ENCODE results near the gene BCORL1.
A peak's percentile ranks its signal among the peaks of the same experiment; 100 is the strongest.

Gene BCORL1, protein sequence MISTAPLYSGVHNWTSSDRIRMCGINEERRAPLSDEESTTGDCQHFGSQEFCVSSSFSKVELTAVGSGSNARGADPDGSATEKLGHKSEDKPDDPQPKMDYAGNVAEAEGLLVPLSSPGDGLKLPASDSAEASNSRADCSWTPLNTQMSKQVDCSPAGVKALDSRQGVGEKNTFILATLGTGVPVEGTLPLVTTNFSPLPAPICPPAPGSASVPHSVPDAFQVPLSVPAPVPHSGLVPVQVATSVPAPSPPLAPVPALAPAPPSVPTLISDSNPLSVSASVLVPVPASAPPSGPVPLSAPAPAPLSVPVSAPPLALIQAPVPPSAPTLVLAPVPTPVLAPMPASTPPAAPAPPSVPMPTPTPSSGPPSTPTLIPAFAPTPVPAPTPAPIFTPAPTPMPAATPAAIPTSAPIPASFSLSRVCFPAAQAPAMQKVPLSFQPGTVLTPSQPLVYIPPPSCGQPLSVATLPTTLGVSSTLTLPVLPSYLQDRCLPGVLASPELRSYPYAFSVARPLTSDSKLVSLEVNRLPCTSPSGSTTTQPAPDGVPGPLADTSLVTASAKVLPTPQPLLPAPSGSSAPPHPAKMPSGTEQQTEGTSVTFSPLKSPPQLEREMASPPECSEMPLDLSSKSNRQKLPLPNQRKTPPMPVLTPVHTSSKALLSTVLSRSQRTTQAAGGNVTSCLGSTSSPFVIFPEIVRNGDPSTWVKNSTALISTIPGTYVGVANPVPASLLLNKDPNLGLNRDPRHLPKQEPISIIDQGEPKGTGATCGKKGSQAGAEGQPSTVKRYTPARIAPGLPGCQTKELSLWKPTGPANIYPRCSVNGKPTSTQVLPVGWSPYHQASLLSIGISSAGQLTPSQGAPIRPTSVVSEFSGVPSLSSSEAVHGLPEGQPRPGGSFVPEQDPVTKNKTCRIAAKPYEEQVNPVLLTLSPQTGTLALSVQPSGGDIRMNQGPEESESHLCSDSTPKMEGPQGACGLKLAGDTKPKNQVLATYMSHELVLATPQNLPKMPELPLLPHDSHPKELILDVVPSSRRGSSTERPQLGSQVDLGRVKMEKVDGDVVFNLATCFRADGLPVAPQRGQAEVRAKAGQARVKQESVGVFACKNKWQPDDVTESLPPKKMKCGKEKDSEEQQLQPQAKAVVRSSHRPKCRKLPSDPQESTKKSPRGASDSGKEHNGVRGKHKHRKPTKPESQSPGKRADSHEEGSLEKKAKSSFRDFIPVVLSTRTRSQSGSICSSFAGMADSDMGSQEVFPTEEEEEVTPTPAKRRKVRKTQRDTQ (N-terminal part only)

DNA sequence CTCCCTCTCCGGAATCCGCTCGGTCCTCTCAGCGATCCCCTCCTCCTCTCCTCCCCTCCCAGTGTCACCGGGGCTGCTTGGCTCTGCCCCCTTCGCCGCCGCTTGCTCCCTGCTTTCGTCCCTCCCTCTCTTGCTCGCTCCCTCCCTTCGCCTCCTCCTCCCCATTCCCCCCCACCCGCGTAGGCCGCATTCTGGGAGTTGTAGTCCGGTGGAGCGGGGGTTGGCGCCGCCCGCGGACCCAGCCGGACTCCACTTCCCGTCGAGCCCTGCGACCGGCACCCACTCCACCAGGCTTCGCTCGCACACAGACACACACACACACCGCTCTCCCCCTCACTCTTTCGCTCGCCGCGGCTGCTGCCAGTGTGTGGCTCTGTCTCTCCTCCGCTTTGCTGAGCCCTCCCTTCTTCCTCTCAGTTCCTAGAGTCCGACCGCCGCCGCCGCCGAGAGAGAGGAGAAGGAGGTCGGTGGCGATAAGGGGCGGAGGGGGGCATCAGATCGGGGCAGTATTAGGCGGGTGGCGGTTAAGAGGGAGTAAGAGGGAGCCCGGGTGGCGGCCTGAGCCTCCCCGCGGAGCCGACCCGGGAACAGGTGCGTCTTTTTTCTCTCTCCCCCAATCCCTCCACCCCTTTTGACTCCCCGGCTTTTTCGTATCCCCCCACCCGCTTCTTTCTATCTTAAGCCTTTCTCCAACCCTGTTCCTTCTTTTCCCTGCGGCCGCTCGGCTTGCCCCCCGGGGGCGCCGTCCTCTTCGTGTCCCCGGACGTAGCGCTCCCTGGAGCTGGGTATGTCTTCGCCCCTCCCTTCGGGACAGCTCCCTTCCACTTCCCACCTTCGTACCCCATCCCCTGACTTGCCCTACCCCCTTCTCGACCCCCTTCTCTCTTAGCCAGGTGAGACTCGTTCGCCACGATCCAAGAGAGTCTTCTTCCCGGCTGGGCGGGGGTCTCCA lies at the start of gene BCORL1:
Gene BCORL1, plus strand, starts transcription at position 336 of the 952 bp plus-strand sequence. CDS start 22,597 bp downstream, outside the sequence.
- peak; percentile 93 for DNase-seq

DNA sequence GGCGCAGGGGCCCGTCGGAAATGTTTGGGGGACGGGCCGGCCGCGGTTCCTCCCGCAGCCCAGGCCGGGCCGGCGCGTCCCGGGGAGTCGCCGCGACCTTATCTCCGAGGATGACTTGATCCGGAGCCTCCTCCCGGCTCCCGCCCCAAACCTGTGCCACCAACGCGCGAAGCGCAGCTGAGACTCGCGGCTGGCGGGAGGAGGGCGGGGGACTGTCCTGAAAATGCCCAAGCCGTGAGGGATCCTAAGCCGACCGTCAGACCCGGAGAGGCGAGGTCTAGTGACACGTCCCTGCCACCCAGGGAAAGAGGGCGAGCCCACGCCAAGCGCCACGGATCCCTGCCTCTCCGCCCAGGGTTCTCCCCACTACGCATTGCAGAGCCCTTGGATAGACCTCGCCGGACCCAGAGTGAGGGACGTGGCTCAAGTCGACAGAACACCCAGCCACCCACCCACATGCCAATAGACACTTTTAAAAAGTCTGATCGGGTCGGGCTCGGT lies 49.6 kb upstream of the BCORL1 start:
- DNase-seq: no peak

DNA sequence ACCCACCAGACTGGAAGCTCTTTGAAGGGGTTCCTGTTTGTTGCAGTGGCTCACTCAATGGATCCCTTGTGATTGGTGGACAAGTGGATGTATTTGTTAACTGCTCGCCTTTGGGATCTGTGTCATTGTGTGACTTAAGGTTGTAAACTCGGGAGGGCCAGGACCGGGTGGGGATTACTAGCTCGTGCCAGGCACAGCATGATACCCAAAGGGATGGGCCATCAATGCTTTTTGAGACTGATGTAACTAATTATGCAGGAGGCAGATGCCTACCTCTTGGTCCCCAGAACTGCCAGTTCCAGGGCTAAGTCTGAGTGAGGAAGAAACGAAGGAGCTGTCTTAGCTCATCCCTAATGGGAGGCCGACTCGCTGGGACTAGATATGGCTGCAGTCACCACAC lies 48.7 kb upstream of the BCORL1 start:
- no peak for DNase-seq

DNA sequence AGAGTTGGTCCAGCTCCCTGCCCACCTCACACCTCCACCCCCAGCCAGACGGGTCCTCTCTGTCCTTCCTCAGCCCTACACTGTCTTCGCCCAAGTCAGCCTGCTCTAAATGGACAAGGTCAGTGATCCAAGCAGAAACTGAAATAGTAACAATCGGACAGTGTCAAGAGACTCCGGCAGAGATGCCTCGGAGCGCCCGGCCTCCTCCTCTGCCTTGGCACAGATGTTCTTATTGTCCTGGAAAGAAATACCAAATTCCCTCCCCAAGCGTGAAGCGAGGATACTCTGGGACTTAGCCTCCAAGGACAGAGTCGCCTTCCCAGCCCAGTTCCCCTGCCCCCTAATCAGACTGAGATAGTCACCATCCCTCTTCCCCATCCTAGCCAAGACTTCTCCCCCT lies 48.0 kb upstream of the BCORL1 start:
- DNase-seq: no peak

DNA sequence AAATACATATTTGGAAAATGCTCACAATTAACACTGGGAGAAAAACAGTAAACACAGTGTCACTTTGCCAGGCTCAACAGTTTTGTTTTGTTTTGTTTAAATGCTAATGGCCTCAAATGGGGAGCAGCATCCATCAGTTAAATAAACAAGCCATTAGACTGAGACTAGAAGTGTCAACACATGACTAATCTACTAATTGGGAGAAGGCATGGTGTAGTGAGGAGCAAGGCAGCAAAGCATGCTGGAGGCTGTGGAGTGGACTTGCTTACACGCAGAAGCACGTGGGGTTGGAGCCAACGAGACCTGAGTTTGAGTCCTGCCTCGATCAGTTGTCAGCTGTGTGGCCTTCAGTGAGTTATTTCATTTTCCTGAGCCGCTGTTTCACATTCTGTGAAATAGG lies 47.5 kb upstream of the BCORL1 start:
- DNase-seq: no peak

DNA sequence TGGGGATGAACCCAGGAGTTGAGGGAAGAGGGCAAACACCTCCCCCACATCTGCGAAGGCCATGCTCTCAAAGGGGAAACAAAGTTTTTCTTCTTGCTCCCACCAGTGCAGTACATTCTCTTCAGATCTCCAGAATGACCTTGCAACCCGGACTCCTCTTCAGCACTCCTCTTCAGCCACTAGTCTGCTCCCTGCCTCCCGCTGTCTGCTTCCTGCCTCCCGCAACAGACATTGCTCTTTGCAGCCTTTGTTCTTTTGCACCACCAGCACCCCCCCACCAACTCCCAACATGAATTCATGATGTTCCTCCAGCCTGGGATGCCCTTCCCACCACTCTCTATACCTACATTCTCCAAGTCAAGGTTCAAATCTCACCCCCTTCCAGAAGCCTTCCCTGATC lies 44.4 kb upstream of the BCORL1 start:
- no peak for DNase-seq

DNA sequence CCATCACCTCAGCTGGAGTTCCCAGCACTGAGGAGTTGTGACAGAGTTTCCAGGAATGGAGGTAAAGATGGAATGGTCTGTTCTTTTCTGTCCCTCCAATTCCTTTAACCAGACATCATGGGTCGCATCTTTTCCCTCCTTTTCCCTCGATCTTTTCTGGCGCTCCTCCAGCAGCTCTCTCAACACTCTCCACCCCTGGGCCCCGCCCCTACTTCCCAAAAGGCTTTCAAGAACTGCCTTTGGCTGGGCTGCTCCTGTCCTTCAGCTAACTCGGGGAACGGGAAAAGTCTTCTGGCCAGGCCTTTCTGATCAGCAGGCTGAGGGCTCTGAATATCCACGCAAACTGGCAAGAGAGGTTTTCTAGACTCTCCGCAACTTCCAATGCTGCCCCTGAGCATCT lies 42.4 kb upstream of the BCORL1 start:
- DNase-seq: no peak

DNA sequence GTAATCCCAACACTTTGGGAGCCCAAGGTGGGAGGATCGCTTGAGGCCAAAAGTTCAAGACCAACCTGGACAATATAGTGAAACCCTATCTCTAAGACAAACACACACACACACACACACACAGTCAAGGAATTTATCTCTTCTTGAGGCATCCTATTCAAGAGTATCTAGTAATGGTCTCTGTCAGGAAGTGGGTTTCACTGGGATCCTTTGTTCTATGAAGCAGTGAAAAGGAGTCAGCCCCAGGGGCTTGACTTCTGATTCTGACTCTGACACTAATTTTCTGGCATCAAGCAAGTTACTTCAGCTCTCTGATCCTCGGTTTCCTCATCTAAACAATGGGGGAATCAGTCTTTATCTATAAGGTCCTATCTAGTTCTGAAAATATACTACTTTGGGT lies 41.7 kb upstream of the BCORL1 start:
- DNase-seq: no peak

DNA sequence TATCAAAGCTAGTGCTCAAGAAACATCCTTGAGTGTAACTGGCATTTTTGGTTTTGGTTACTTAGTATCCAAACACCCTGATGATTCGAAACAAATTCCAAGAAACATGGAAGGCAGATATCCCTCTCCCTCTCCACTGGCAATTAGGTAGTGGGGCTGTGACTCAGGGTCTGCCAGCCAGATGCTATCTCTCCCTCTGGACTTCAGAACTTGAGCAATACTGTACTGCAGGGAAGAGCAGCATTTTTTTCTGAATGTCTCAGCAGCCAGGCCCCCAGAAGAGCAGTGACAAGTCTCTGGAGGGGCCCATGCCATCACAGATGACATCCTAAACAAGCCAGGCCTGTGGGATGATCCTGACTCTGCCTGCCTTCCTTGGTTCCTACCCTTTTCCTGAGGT lies 37.3 kb upstream of the BCORL1 start:
- no peak for DNase-seq

DNA sequence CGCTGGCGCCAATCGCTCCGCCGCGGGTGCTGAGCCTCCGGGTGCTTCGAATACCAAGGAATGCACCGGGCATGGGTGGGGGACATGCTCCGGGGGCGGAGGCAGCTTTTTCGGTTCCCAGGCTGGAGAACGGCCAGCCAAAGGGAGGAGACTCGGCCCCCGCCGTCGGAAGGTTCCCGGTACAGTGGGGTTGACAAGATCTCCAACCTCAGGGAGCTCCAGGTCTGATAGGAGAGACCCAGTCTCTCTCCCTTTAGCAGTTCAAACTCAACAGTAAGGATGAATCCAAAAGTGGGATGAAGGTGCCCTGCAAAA lies 29.1 kb upstream of the BCORL1 start:
- DNase-seq: no peak

DNA sequence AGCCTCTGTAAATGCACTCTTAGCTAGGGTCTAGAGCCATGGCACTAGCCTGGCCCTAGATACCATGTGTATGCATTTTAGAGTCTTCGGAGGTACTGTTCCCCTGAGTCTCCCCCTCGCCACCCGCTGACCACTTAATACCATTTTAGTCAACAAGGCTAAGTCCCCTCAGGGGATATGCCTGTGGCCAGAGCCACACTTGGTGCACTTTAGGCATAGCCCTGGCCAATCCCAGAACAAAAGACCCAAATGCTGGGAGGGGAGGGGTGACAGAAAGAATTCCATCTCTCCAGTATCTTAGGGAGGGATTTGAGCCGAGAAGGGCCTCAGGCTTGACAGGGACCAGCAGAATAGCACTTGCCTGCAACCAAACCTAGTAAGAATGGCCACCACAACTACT lies 28.6 kb upstream of the BCORL1 start:
- no peak for DNase-seq

DNA sequence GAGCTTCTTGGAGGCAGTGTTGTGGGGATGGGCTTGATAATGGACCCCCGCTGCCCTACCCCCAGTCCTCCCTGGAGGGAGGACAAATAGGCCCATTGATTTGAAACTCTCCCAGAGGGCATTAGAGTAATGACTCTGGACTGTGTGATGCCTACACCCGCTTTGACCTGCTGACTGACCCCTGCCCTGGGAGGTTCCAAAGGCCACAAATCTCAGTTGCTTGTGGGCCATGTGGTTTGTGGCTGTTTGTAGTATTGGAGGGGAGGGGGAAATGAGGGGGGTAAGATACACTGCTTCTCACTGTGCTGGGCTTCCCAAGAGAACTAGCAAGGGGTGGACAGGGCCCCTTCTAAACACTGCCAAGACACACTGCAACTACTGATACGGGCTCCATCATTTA lies 27.6 kb upstream of the BCORL1 start:
- no peak for DNase-seq

DNA sequence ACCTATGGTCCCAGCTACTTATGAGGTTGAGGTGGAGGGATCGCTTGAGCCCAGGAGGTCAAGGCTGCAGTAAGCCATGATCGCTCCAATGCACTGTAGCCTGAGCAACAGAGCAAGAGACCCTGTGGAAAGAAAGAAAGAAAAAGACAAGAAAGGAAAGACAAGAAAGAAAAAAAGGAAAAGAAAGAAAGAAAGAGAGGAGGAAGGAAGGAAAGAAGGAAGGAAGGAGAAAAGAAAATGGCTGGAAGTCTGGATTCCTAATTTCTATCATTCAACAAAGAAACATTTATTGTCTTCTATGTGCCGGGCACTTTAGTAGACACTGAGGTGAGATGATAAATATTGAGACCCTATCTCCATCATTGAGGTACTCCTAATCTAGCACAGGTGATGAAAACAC lies 26.8 kb upstream of the BCORL1 start:
- no peak for DNase-seq

DNA sequence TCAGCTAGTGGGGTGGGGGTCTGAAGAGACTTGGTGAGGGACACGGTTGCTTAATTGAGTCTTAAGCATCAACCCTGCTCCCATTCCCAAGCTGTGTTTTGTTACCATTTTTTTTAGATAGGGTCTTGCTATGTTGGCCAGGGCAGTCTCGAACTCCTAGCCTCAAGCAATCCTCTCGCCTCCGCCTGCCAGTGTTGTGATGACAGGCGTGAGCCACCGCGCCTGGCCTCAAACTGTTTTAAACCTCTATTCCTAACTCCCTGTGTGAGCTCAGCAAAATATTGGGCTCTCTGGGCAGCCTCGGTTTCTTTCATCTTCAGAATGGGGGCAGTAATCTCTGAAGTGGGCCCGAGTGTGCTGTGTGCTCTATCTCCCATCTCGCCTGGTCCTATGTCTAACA lies 26.3 kb upstream of the BCORL1 start:
- no peak for DNase-seq

DNA sequence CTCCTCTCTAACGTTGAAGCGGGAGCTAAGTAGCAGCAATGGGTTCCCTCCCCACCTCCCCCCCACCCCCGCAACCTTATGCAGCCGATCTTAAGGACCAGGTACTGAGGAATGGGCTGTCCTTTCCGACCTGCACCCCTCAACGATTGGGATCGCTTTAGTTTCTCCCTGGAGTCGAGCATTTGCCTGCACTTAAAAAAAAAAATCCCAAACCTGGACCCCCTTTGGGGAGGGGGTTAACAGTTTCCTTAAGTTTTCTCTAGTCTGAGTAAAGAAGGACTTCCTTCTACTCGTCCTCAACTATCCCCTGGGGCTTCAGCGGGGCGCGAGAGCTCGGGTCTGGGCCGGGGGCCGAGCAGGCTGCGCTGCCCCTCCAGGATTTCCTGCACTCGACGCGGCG lies 25.7 kb upstream of the BCORL1 start:
- DNase-seq: no peak

DNA sequence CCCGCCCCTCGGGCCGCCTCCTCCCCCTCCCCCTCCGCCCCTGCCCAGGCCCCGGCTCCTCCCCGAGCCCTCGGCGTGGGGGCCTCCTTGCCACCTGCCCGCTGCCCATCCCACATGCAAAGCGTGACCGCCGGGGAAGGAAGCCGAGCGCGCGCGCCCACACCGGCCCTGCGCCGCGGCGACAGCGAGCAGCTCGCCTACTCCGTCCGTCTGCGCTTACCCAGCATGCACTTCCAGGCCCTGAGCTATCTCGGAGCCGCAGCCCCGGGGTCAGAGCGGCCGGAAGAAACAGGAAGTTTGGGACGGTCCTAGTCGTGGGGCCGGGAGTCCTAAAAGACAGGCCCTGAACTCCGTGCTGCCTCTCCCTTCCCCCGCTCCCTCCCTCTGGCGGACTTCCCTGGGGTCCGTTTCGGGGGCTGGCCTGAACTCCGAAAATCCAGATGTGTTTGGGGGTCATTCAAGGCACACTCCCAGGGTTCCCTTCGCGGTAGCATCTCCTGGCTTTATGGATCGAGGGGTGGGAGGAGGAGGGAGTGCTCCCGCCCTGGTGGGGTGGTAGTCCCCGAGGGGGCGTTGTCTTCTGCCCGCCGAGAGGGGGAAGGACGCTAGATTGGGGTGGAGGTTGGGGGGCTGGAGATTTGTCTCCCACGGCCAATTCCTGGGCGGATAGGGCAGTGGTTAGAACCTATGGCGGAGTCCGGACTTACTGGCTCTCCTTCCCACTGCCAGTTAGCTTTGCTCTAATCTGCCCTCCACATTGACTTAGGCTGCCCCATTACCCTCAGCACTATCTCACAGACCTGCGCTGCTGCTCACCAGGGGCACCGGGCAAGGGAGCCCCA lies 25.0 kb upstream of the BCORL1 start:
- peak; percentile 31 for DNase-seq

DNA sequence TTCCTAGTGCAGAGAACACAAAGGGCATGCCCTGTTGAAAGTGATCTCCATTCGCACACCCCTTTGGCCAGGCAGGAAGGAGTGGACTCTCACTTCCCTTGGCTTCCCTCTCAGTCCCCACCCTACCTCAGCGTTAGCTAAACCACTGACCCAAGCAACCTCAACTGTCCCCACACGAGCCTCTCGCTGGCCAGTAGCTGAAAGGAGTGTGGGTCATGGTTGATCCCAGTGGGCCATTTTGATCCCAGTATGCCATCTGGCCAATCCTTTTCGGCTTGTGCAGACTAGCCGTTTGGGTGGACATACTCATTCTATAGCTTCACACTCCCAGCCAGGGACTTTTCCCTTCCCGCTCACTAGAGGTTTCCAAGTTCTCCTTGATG lies 24.4 kb upstream of the BCORL1 start:
- no peak for DNase-seq

DNA sequence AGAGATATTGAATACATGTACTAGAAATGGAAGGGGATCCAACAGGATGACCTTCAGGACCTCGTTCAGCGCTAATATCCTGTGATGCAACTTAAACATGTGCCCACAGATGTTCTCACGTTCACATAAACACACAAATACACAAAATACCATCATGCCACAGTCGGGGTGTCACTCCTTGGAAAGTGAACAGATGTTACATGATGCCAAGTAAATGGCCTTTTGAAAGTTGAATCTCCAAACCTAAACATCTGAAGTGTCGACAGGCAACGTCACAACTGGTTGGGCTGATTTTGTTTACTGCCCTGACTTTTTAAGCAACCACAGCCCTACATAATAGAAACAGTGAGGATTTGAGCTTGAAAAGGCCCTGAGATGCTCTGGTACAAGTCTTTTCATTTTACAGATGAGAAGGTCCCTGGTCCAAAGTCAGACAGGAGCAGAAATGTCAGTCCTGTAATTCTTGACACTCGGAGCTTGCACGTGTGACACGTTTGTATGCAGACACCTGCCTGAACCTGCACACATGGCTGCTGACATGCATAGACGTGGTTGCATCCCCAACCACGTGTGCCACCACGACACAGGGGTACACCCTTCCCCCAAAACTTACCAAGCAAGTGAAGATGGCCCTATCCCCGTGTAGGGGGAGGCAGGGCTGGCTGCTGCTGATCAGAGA lies 23.5 kb upstream of the BCORL1 start:
- no peak for DNase-seq

DNA sequence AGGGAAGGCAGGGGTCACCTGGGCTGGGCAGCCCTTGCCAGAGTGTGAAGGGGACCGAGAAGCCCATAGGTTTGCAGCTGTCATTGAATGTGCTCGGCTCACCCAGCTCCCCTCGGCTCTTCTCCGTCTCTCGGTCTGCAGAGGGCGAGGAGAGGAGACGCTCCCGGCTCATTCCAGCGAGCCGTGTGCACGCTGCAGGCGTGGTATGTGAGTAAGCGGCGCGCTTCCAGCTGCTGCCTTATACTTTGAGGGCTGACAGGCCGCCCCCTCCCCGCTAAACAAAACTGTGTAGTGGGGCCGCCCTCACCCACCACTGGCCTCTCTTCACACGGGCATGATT lies 23.0 kb upstream of the BCORL1 start:
- no peak for DNase-seq

DNA sequence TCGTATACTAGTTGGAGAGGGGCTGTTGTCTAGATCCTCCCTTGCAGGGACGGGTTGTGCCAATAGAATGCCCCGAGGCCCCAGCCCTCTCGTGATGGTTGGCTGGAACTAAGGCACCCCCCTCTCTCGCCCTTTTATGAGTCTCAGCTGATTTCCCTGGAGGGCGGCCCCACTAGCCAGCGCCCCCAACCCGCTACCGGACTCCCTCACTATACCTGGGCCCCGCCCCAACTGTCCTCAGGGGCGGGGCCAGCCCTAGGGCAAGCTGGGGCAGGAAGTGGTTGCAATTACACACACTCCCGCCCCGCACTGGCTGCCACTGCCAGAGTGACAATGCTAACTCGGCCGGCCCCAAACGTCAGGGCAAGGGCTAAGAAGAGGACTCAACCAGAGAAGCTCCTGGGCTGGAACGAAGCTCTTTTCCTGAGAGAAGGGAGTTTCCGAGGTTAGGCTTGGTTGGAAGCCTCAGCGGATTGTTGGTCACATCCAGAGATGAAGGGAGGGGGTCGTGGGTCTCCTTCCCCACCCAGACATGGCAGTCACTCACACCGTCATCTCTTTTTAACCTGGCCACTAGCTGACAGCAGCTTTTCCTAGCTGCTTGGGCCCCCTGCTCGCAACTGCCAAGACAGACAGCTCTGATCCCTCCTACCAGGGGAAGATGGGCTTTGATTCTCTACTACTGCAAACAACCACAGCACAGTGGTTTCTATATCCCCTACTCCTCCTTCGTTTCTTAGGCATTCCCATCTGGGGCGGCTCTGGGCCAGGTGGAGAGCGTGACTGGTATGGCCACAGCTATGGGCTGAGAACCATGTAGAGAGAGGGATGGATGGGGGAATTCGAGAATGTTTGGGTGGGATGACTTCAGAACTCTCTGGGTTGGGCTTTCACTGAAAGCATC lies 21.0 kb upstream of the BCORL1 start:
- peak; percentile 62 for DNase-seq
